ENCODE data around the gene HBB.

The HBB gene

GRCh38 chr11:5266609-5267008 is 39.7 kb upstream of the HBB start:
- no peak overlapping the region for H3K27ac ChIP-seq (ENCODE audit: low read length)
- H3K9me2 ChIP-seq (replicated peaks; ENCODE audit: insufficient read depth, low read length), result no peaks in the 10 kb centered on the region
- no peaks in the 10 kb centered on the region for H3K4me1 ChIP-seq (ENCODE audit: low read length)
- no peaks in the 10 kb centered on the region for H3K9me3 ChIP-seq (replicated peaks; ENCODE audit: insufficient read depth, low read length)
- H3K4me3 ChIP-seq (ENCODE audit: low read length), result no peak overlapping the region
- TF ChIP-seq CTCF (IDR thresholded peaks at IDR 0.05; ENCODE audit: low read length) (no peak), EZH2 (optimal IDR thresholded peaks at IDR 0.05; ENCODE audit: low read depth, low read length) (no peak), EZH2phosphoT487 (IDR thresholded peaks at IDR 0.05; ENCODE audit: low read length) (no peak)
- H4K20me1 ChIP-seq (ENCODE audit: insufficient read depth, low read length), result no peaks in the 10 kb centered on the region
- no peak overlapping the region for H3K4me2 ChIP-seq (ENCODE audit: low read depth, low read length)
- no peaks in the 10 kb centered on the region for H3K36me3 ChIP-seq (replicated peaks; ENCODE audit: insufficient read depth, low read length)
- no peaks in the 10 kb centered on the region for H3K79me2 ChIP-seq (ENCODE audit: low read length)
- H3K27me3 ChIP-seq (replicated peaks; ENCODE audit: insufficient read depth, low read length), result no peaks in the 10 kb centered on the region
- DNase-seq, result no peak
- H3F3A ChIP-seq (ENCODE audit: insufficient read depth, low read length), result no peaks in the 10 kb centered on the region
- no peak overlapping the region for H3K9ac ChIP-seq (ENCODE audit: low read length)
- H2AFZ ChIP-seq (ENCODE audit: low read length), result no peak overlapping the region

GRCh38 chr11:5265832-5266231 is 39.0 kb upstream of the HBB start:
- Histone ChIP-seq H3K36me3 (replicated peaks; ENCODE audit: insufficient read depth, low read length) (no peaks in the 10 kb centered on the region), H3K9me3 (replicated peaks; ENCODE audit: insufficient read depth, low read length) (no peaks in the 10 kb centered on the region), H3K27me3 (replicated peaks; ENCODE audit: insufficient read depth, low read length) (no peaks in the 10 kb centered on the region), H3K4me2 (ENCODE audit: low read depth, low read length) (no peak overlapping the region), H3K9me2 (replicated peaks; ENCODE audit: insufficient read depth, low read length) (no peaks in the 10 kb centered on the region), H3K79me2 (ENCODE audit: low read length) (no peaks in the 10 kb centered on the region), H3K4me1 (ENCODE audit: low read length) (no peaks in the 10 kb centered on the region), H3F3A (ENCODE audit: insufficient read depth, low read length) (no peaks in the 10 kb centered on the region), H3K4me3 (ENCODE audit: low read length) (no peak overlapping the region), H3K27ac (ENCODE audit: low read length) (no peak overlapping the region), H3K9ac (ENCODE audit: low read length) (no peak overlapping the region), H2AFZ (ENCODE audit: low read length) (no peak overlapping the region), H4K20me1 (ENCODE audit: insufficient read depth, low read length) (no peaks in the 10 kb centered on the region)
- no peak for DNase-seq
- no peak for TF ChIP-seq EZH2 (optimal IDR thresholded peaks at IDR 0.05; ENCODE audit: low read depth, low read length)
- no peak for TF ChIP-seq EZH2phosphoT487 (IDR thresholded peaks at IDR 0.05; ENCODE audit: low read length)
- TF ChIP-seq CTCF (IDR thresholded peaks at IDR 0.05; ENCODE audit: low read length), result no peak

DNA sequence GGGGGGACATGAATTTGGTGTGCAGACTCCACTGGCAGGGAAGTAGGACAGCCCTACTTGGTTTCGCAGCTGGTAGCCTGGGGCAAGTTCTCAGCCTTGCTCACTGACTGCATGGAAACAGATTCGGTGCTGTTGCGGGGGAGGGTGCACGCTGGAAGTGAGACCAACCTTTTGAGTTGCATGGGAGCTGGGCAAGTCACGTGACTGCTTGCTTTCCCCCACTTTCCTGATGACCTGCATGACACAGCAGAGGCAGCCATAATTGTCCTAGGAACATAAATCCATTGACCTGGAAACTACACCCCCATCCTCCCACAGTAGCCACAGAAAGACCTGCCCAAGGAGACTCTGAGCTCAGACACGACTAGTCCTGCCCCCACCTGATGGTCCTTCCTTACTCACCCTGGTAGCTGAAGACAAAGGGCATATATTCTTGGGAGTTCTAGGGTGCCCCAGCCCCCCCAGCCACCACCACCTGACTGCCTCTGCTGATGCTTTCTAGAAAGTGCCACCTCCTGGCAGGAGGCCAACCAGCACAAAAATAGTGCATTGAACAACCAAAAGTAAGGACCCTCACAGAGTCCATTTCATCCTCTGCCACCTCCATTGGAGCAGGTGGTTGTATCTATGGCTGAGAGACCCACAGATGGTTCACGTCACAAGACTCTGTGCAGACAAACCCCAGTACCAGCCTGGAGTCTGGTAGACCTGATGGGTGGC is 31.8 kb upstream of the HBB start:
- H3K9me2 ChIP-seq (replicated peaks; ENCODE audit: insufficient read depth, low read length), result no peaks in the 10 kb centered on the region
- no peaks in the 10 kb centered on the region for H3K27me3 ChIP-seq (replicated peaks; ENCODE audit: insufficient read depth, low read length)
- H3K9me3 ChIP-seq (replicated peaks; ENCODE audit: insufficient read depth, low read length), result no peaks in the 10 kb centered on the region
- H2AFZ ChIP-seq (ENCODE audit: low read length), result no peak overlapping the region
- no peak overlapping the region for H3K4me2 ChIP-seq (ENCODE audit: low read depth, low read length)
- H3K79me2 ChIP-seq (ENCODE audit: low read length), result no peaks in the 10 kb centered on the region
- H3K27ac ChIP-seq (ENCODE audit: low read length), result no peak overlapping the region
- H3K4me1 ChIP-seq (ENCODE audit: low read length), result no peaks in the 10 kb centered on the region
- TF ChIP-seq CTCF (IDR thresholded peaks at IDR 0.05; ENCODE audit: low read length) (no peak), EZH2 (optimal IDR thresholded peaks at IDR 0.05; ENCODE audit: low read depth, low read length) (no peak), EZH2phosphoT487 (IDR thresholded peaks at IDR 0.05; ENCODE audit: low read length) (no peak)
- no peak overlapping the region for H3K9ac ChIP-seq (ENCODE audit: low read length)
- H3K36me3 ChIP-seq (replicated peaks; ENCODE audit: insufficient read depth, low read length), result no peaks in the 10 kb centered on the region
- H4K20me1 ChIP-seq (ENCODE audit: insufficient read depth, low read length), result no peaks in the 10 kb centered on the region
- H3F3A ChIP-seq (ENCODE audit: insufficient read depth, low read length), result no peaks in the 10 kb centered on the region
- no peak for DNase-seq
- no peak overlapping the region for H3K4me3 ChIP-seq (ENCODE audit: low read length)

Measured in MM.1S (cell line).